Activated CD8-positive, alpha-beta T cell treated with anti-CD3 and anti-CD28 coated beads for 36 hours (primary cell): Measurements from ENCODE around the gene CNKSR3. TPM values are rescaled to one million over a fixed set of nuclear protein-coding genes. Genes with fewer than 3 reads are reported as not detected.
A peak's percentile ranks its signal among the peaks of the same experiment; 100 is the strongest.

ENCODE experiments used
- ATAC-seq: fragments of 200-7000 bp; cut with Tn5 transposase; one replicate; pipeline ENCODE4 v1.10.0; 2021; ENCODE audit warnings: mild to moderate bottlenecking, moderate library complexity
- CTCF ChIA-PET: fragments of 350-600 bp; sonication (Branson Sonifier 250); formaldehyde crosslinking; loops from one replicate; lab custom pipeline; 2021; ENCODE audit warnings: antibody characterized with exemption; lab: Charles Lee
- POLR2A ChIA-PET: fragments of 350-600 bp; sonication (Branson Sonifier 250); formaldehyde crosslinking; loops from one replicate; lab custom pipeline; 2021; ENCODE audit warnings: antibody characterized with exemption; lab: Charles Lee
- DNase-seq: peaks from one replicate; pipeline ENCODE4 v3.0.0-alpha.2; 2020
- H3K27ac Mint-ChIP-seq: one replicate; pipeline ENCODE4 v1.8.0; 2021; ENCODE audit warnings: mild to moderate bottlenecking, mixed read lengths
- H3K27me3 Mint-ChIP-seq: one replicate; pipeline ENCODE4 v1.8.0; 2021; ENCODE audit warnings: mixed read lengths
- H3K36me3 Mint-ChIP-seq: one replicate; pipeline ENCODE4 v1.8.0; 2021; ENCODE audit warnings: low read depth, mixed read lengths
- H3K4me1 Mint-ChIP-seq: one replicate; pipeline ENCODE4 v1.8.0; 2021; ENCODE audit warnings: low read depth, mixed read lengths
- H3K4me3 Mint-ChIP-seq: one replicate; pipeline ENCODE4 v1.8.0; 2021; ENCODE audit warnings: mild to moderate bottlenecking, moderate library complexity, mixed read lengths
- H3K9me3 Mint-ChIP-seq: one replicate; pipeline ENCODE4 v1.8.0; 2021; ENCODE audit warnings: mixed read lengths
- CTCF ChIP-seq: fragments of 200-600 bp; IDR thresholded peaks from one replicate; pipeline ENCODE4 v1.8.0; 2022; ENCODE audit warnings: antibody characterized with exemption, mild to moderate bottlenecking
- intact Hi-C: fragments of 100-400 bp; cut with micrococcal nuclease; formaldehyde crosslinking; loops from one replicate; pipeline ENCODE4 v1.10.0; 2022
- total RNA-seq, 2 experiments: library from RNA; stranded (reverse); gene quantifications; one replicate each; pipeline ENCODE4 v1.2.3, GENCODE V29; 2021

CNKSR3 gene
- total RNA-seq, 2 experiments from 2014 or later, result 0.34 to 0.45 TPM

GRCh38 chr6:154370545-154370944 lies 139.9 kb downstream of the CNKSR3 start:
- no peaks in the 10 kb centered on the region for H3K27me3 Mint-ChIP-seq
- intact Hi-C loops, result loop anchor here (5.0 kb wide), 1 partner anchor 213 kb away; no protein-coding TSS in a partner anchor
- ChIA-PET POLR2A (no interaction called here), CTCF (interaction anchor here (0.9 to 4.6 kb wide), 18 partner anchors 9 to 223 kb away, joined by 3 to 73 read pairs (median 4); partner anchors contain the start of gene IPCEF1)
- TF ChIP-seq CTCF, result peak; percentile 61
- no peaks in the 10 kb centered on the region for H3K9me3 Mint-ChIP-seq
- H3K4me1 Mint-ChIP-seq, result peaks cover 13% of the 10 kb centered on the region
- no peak overlapping the region for H3K4me3 Mint-ChIP-seq
- H3K36me3 Mint-ChIP-seq, result no peaks in the 10 kb centered on the region
- DNase-seq (peak; percentile 36), ATAC-seq (peak; percentile 53)
- H3K27ac Mint-ChIP-seq, result no peak overlapping the region

GRCh38 chr6:154367839-154368695 lies 142.4 kb downstream of the CNKSR3 start:
- Mint-ChIP-seq H3K4me1 (peaks cover 13% of the 10 kb centered on the region), H3K9me3 (no peaks in the 10 kb centered on the region), H3K27me3 (no peaks in the 10 kb centered on the region), H3K27ac (no peak overlapping the region), H3K36me3 (no peaks in the 10 kb centered on the region), H3K4me3 (no peak overlapping the region)
- DNase-seq (no peak), ATAC-seq (no peak)
- no peak for TF ChIP-seq CTCF
- intact Hi-C loops, result no loop called here
- ChIA-PET POLR2A (interaction anchor here (1.2 kb wide), 1 partner anchor 13 kb away, joined by 4 read pairs; no protein-coding TSS in a partner anchor), CTCF (interaction anchor here (1.0 to 1.1 kb wide), 2 partner anchors 13 to 31 kb away, joined by 3 read pairs; no protein-coding TSS in a partner anchor)

GRCh38 chr6:154367336-154367735 lies 143.1 kb downstream of the CNKSR3 start:
- H3K27ac Mint-ChIP-seq, result no peak overlapping the region
- DNase-seq, result no peak
- intact Hi-C loops, result no loop called here
- H3K9me3 Mint-ChIP-seq, result no peaks in the 10 kb centered on the region
- H3K4me1 Mint-ChIP-seq, result peaks cover 13% of the 10 kb centered on the region
- no peak for TF ChIP-seq CTCF
- ChIA-PET CTCF (interaction anchor here (1.0 kb wide), 1 partner anchor 12 kb away, joined by 3 read pairs; no protein-coding TSS in a partner anchor), POLR2A (interaction anchor here (1.2 kb wide), 1 partner anchor 13 kb away, joined by 4 read pairs; no protein-coding TSS in a partner anchor)
- no peak overlapping the region for H3K4me3 Mint-ChIP-seq
- H3K27me3 Mint-ChIP-seq, result no peaks in the 10 kb centered on the region
- H3K36me3 Mint-ChIP-seq, result no peaks in the 10 kb centered on the region
- no peak for ATAC-seq

- ATAC-seq (no peak), DNase-seq (no peak)
- no peak for TF ChIP-seq CTCF
- Mint-ChIP-seq H3K4me1 (peaks cover 23% of the 10 kb centered on the region), H3K27me3 (peaks cover 4% of the 10 kb centered on the region), H3K36me3 (no peaks in the 10 kb centered on the region), H3K27ac (no peak overlapping the region), H3K9me3 (peaks cover 2% of the 10 kb centered on the region), H3K4me3 (no peak overlapping the region)
- ChIA-PET CTCF (interaction anchor here (1.3 kb wide), 1 partner anchor 14 kb away, joined by 3 read pairs; no protein-coding TSS in a partner anchor), POLR2A (no interaction called here)
- intact Hi-C loops, result no loop called here
These were observed 146.7 kb downstream of the CNKSR3 start for GRCh38 chr6:154363821-154364220.

- H3K36me3 Mint-ChIP-seq, result no peaks in the 10 kb centered on the region
- intact Hi-C loops, result no loop called here
- CTCF ChIA-PET, result interaction anchor here (1.3 to 1.8 kb wide), 3 partner anchors 9 to 207 kb away, joined by 4 to 5 read pairs (median 5); no protein-coding TSS in a partner anchor
- POLR2A ChIA-PET, result no interaction called here
- no peak overlapping the region for H3K27ac Mint-ChIP-seq
- H3K27me3 Mint-ChIP-seq, result peaks cover 8% of the 10 kb centered on the region
- DNase-seq, result no peak
- no peak overlapping the region for H3K4me3 Mint-ChIP-seq
- H3K4me1 Mint-ChIP-seq, result peaks cover 24% of the 10 kb centered on the region
- peaks cover 2% of the 10 kb centered on the region for H3K9me3 Mint-ChIP-seq
- ATAC-seq, result no peak
- no peak for TF ChIP-seq CTCF
These were observed 149.0 kb downstream of the CNKSR3 start for GRCh38 chr6:154361476-154361875.
